GM23338 (cell line): ENCODE results near the gene STRA6. TPM values are rescaled to one million over a fixed set of nuclear protein-coding genes. Genes with fewer than 3 reads are reported as not detected.

Source experiments
- ATAC-seq: fragments of 200-7000 bp; cut with Tn5 transposase; 3 replicates; pipeline ENCODE4 v1.9.1; 2020
- DNase-seq: peaks from one replicate; pipeline ENCODE4 v3.0.0-alpha.2; 2015; ENCODE audit warnings: low spot score
- H2AFZ ChIP-seq: fragments of 200-600 bp; sonication (generic); 2 replicates; pipeline ENCODE4 v1.8.0; 2016; ENCODE audit warnings: antibody characterized with exemption, mild to moderate bottlenecking, moderate library complexity
- H3F3A ChIP-seq: fragments of 200-600 bp; sonication (generic); replicated peaks from 2 replicates; pipeline ENCODE4 v1.8.0; 2017; ENCODE audit warnings: antibody characterized with exemption, mixed run types, low read depth
- H3K27ac ChIP-seq: fragments of 200-600 bp; sonication (generic); 2 replicates; pipeline ENCODE4 v1.6.1; 2016; ENCODE audit warnings: low read depth
- H3K27me3 ChIP-seq: fragments of 200-600 bp; sonication (generic); 2 replicates; pipeline ENCODE4 v1.8.0; 2016; ENCODE audit warnings: mild to moderate bottlenecking, mixed run types, moderate library complexity; ENCODE audit not compliant: insufficient read depth
- H3K36me3 ChIP-seq: fragments of 200-600 bp; sonication (generic); 2 replicates; pipeline ENCODE4 v1.8.0; 2016; ENCODE audit warnings: mild to moderate bottlenecking; ENCODE audit not compliant: insufficient read depth
- H3K4me1 ChIP-seq: fragments of 200-600 bp; sonication (generic); 2 replicates; pipeline ENCODE4 v1.8.0; 2016; ENCODE audit warnings: mild to moderate bottlenecking, moderate library complexity; ENCODE audit not compliant: insufficient read depth
- H3K4me2 ChIP-seq: fragments of 200-600 bp; sonication (generic); 2 replicates; pipeline ENCODE4 v1.7.1; 2017; ENCODE audit warnings: mixed run types
- H3K4me3 ChIP-seq: fragments of 200-600 bp; sonication (generic); 2 replicates; pipeline ENCODE4 v1.6.1; 2016; ENCODE audit warnings: mixed run types
- H3K79me2 ChIP-seq: fragments of 200-600 bp; sonication (generic); replicated peaks from 2 replicates; pipeline ENCODE4 v1.8.0; 2017; ENCODE audit warnings: mild to moderate bottlenecking; ENCODE audit not compliant: insufficient read depth
- H3K9me2 ChIP-seq: fragments of 200-600 bp; sonication (generic); 2 replicates; pipeline ENCODE4 v1.8.0; 2017; ENCODE audit not compliant: insufficient read depth
- H4K20me1 ChIP-seq: fragments of 200-600 bp; sonication (generic); replicated peaks from 2 replicates; pipeline ENCODE4 v1.8.0; 2017; ENCODE audit warnings: mild to moderate bottlenecking; ENCODE audit not compliant: insufficient read depth
- H3K27ac Mint-ChIP-seq: 2 replicates; pipeline ENCODE4 v1.8.0; 2020; ENCODE audit warnings: inconsistent platforms, mild to moderate bottlenecking, moderate library complexity, mixed read lengths
- H3K27me3 Mint-ChIP-seq: 3 replicates; pipeline ENCODE4 v1.8.0; 2022; ENCODE audit warnings: low read depth, mild to moderate bottlenecking, moderate library complexity, mixed read lengths, inconsistent platforms; ENCODE audit not compliant: insufficient read depth, poor library complexity
- H3K36me3 Mint-ChIP-seq: 3 replicates; pipeline ENCODE4 v1.8.0; 2021; ENCODE audit warnings: low read depth, mild to moderate bottlenecking, inconsistent platforms, moderate library complexity, mixed read lengths
- H3K4me1 Mint-ChIP-seq: 3 replicates; pipeline ENCODE4 v1.8.0; 2020; ENCODE audit warnings: mild to moderate bottlenecking, inconsistent platforms, mixed read lengths
- H3K4me3 Mint-ChIP-seq: 3 replicates; pipeline ENCODE4 v1.8.0; 2021; ENCODE audit warnings: moderate library complexity, mild to moderate bottlenecking, inconsistent platforms, mixed read lengths
- H3K9me3 Mint-ChIP-seq: 3 replicates; pipeline ENCODE4 v1.8.0; 2020; ENCODE audit warnings: moderate library complexity, mild to moderate bottlenecking, inconsistent platforms, mixed read lengths
- CREB1 ChIP-seq: fragments of 250-450 bp; sonication (Bioruptor Pico); IDR thresholded peaks from 2 replicates; pipeline ENCODE4 v1.5.0; 2020; ENCODE audit warnings: low read depth, mild to moderate bottlenecking, moderate library complexity
- EZH2 ChIP-seq: fragments of 200-600 bp; sonication (generic); IDR thresholded peaks from one replicate; pipeline ENCODE4 v1.8.0; 2017; ENCODE audit warnings: antibody characterized with exemption, mild to moderate bottlenecking, low read depth; ENCODE audit not compliant: unreplicated experiment
- EZH2phosphoT487 ChIP-seq: fragments of 200-600 bp; sonication (generic); IDR thresholded peaks from one replicate; pipeline ENCODE4 v1.8.1; 2018; ENCODE audit warnings: antibody characterized with exemption; ENCODE audit not compliant: unreplicated experiment
- JUNB ChIP-seq: IDR thresholded peaks from one replicate; pipeline ENCODE4 v1.6.1; 2016; ENCODE audit warnings: antibody characterized with exemption; ENCODE audit not compliant: unreplicated experiment
- POLR2AphosphoS5 ChIP-seq: IDR thresholded peaks from 2 replicates; pipeline ENCODE4 v1.6.1; 2016; ENCODE audit warnings: antibody characterized with exemption, low read depth
- STAT1 ChIP-seq: IDR thresholded peaks from one replicate; pipeline ENCODE4 v1.6.1; 2016; ENCODE audit warnings: antibody characterized with exemption; ENCODE audit not compliant: unreplicated experiment
- ZNF114 ChIP-seq: fragments of 250-450 bp; sonication (Bioruptor Pico); IDR thresholded peaks from 2 replicates; pipeline ENCODE4 v1.5.0; 2020; ENCODE audit warnings: mild to moderate bottlenecking, moderate library complexity
- ZNF462 ChIP-seq: fragments of 250-450 bp; sonication (Bioruptor Pico); IDR thresholded peaks from 2 replicates; pipeline ENCODE4 v1.5.0; 2020; ENCODE audit warnings: mild to moderate bottlenecking, moderate library complexity
- polyA plus RNA-seq: library from polyadenylated mRNA; unstranded; fragments of >200 nt; fragmentation: Nextera tagmentation; extraction: Ambion mirVana; gene quantifications from 2 replicates; pipeline ENCODE4 v1.2.1, GENCODE V29; 2016
- total RNA-seq: library from RNA; depleted of rRNA; stranded (reverse); fragments of >200 nt; shearing (Covaris generic); gene quantifications from 2 replicates; pipeline ENCODE4 v1.2.3, GENCODE V29; 2014
- TF ChIP-seq, protein P1 (sequence below), 2 experiments: fragments of 200-600 bp in 1 of 2; sonication (generic) in 1 of 2; conservative IDR thresholded peaks; 2 replicates each; pipeline versions ENCODE4 v1.5.1 to v1.6.1; 2016 to 2017; ENCODE audit warnings: antibody characterized with exemption in 2 of 2, low read depth in 2 of 2, mild to moderate bottlenecking in 2 of 2, moderate library complexity in 1 of 2
- TF ChIP-seq, protein P2 (sequence below): IDR thresholded peaks from 2 replicates; pipeline ENCODE4 v1.6.1; 2016; ENCODE audit warnings: antibody characterized with exemption

Gene STRA6
- total and polyA plus RNA-seq, 2 experiments from 2014 or later: 8.2 to 9.9 TPM

DNA sequence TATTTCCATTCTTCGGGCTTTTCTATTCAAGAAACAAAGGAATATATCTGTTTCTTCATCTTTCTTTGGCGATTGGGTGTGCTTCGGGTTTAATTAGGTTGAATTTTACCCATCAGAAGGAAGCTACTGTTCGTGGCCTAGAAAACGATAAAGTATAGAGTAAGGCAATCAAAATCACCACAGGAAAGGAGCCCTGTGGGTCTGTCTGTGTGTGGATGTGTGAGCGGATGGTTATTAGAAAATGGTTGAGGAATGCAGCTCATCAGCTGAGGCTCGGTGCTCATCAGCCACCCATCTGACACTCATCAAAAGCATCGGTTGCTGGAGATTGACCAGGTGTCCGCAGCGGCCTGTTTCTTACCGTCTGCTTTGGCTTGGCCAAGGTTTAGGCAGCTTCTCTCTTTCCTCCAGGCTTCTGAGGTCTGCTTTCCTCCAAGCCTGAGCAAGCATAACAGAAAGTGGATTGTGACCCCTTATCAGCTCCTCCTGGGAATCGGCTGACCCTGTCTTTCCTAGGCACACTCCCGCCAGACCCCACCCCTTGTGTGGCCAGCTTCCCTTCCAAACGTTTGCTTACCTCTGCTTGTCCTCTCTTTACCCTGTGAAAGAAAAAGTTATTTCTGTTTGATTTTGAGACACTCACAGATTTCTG, 46.7 kb downstream of the STRA6 start:
- Mint-ChIP-seq H3K27me3 (peaks cover 4% of the 10 kb centered on the region), H3K4me1 (peaks cover 8% of the 10 kb centered on the region), H3K27ac (no peak overlapping the region), H3K9me3 (no peaks in the 10 kb centered on the region), H3K4me3 (no peak overlapping the region), H3K36me3 (no peaks in the 10 kb centered on the region)
- no peak overlapping the region for H3K4me3 ChIP-seq
- peak overlapping the region; percentile 24; the same call in 1 of the 2 replicates for H2AFZ ChIP-seq
- no peaks in the 10 kb centered on the region for H3K4me1 ChIP-seq
- no peak overlapping the region for H3K27ac ChIP-seq
- no peak overlapping the region for H3K4me2 ChIP-seq
- no peak for DNase-seq
- no peaks in the 10 kb centered on the region for H3K79me2 ChIP-seq
- H3F3A ChIP-seq: no peaks in the 10 kb centered on the region; the same call in 1 of the 2 replicates
- H3K27me3 ChIP-seq: no peaks in the 10 kb centered on the region
- TF ChIP-seq, protein P1, sequence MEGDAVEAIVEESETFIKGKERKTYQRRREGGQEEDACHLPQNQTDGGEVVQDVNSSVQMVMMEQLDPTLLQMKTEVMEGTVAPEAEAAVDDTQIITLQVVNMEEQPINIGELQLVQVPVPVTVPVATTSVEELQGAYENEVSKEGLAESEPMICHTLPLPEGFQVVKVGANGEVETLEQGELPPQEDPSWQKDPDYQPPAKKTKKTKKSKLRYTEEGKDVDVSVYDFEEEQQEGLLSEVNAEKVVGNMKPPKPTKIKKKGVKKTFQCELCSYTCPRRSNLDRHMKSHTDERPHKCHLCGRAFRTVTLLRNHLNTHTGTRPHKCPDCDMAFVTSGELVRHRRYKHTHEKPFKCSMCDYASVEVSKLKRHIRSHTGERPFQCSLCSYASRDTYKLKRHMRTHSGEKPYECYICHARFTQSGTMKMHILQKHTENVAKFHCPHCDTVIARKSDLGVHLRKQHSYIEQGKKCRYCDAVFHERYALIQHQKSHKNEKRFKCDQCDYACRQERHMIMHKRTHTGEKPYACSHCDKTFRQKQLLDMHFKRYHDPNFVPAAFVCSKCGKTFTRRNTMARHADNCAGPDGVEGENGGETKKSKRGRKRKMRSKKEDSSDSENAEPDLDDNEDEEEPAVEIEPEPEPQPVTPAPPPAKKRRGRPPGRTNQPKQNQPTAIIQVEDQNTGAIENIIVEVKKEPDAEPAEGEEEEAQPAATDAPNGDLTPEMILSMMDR (conservative IDR thresholded peaks at IDR 0.05; ENCODE audit: low read depth in 2 of 2): no peak
- no peak for TF ChIP-seq ZNF114 (CRISPR knock-in tag)
- H3K9me2 ChIP-seq: no peaks in the 10 kb centered on the region
- ATAC-seq: no peak
- no peaks in the 10 kb centered on the region for H4K20me1 ChIP-seq
- H3K36me3 ChIP-seq: no peaks in the 10 kb centered on the region

GRCh38 chr15:74147051-74147450, 55.5 kb downstream of the STRA6 start:
- H3K36me3 Mint-ChIP-seq: no peaks in the 10 kb centered on the region
- H3K36me3 ChIP-seq: no peaks in the 10 kb centered on the region
- no peak for DNase-seq
- H3K4me2 ChIP-seq: no peak overlapping the region
- H4K20me1 ChIP-seq: no peaks in the 10 kb centered on the region
- no peak overlapping the region for H3K27ac Mint-ChIP-seq
- no peak overlapping the region for H3K4me3 Mint-ChIP-seq
- no peak overlapping the region for H3K4me3 ChIP-seq
- no peaks in the 10 kb centered on the region for H3K4me1 Mint-ChIP-seq
- H2AFZ ChIP-seq: no peak overlapping the region
- peaks cover 6% of the 10 kb centered on the region for H3K27me3 Mint-ChIP-seq
- H3K27me3 ChIP-seq: no peaks in the 10 kb centered on the region
- H3K4me1 ChIP-seq: peaks cover 5% of the 10 kb centered on the region
- no peaks in the 10 kb centered on the region for H3F3A ChIP-seq
- no peaks in the 10 kb centered on the region for H3K9me2 ChIP-seq
- ATAC-seq: no peak
- H3K27ac ChIP-seq: no peak overlapping the region
- H3K79me2 ChIP-seq: no peaks in the 10 kb centered on the region
- peaks cover 11% of the 10 kb centered on the region; the same call in 2 of the 3 replicates for H3K9me3 Mint-ChIP-seq
- TF ChIP-seq EZH2phosphoT487: no peak
- no peak for TF ChIP-seq STAT1
- TF ChIP-seq ZNF114 (CRISPR knock-in tag): no peak
- no peak for TF ChIP-seq ZNF462 (CRISPR knock-in tag)
- TF ChIP-seq JUNB: no peak
- no peak for TF ChIP-seq CREB1 (CRISPR knock-in tag)
- TF ChIP-seq, protein P2, sequence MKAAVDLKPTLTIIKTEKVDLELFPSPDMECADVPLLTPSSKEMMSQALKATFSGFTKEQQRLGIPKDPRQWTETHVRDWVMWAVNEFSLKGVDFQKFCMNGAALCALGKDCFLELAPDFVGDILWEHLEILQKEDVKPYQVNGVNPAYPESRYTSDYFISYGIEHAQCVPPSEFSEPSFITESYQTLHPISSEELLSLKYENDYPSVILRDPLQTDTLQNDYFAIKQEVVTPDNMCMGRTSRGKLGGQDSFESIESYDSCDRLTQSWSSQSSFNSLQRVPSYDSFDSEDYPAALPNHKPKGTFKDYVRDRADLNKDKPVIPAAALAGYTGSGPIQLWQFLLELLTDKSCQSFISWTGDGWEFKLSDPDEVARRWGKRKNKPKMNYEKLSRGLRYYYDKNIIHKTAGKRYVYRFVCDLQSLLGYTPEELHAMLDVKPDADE: no peak
- no peak for TF ChIP-seq POLR2AphosphoS5
- TF ChIP-seq, protein P1 (conservative IDR thresholded peaks at IDR 0.05; ENCODE audit: low read depth in 2 of 2): no peak
- TF ChIP-seq EZH2: no peak
